ENCODE data around the gene SCP2.

The SCP2 gene

GRCh38 chr1:53016705-53017104, 89.6 kb downstream of the SCP2 start:
- DNase-seq = no peak
- POLR2A ChIA-PET = interaction anchor here (0.5 kb wide), 1 partner anchor 147 kb away, joined by 3 read pairs; no protein-coding TSS in a partner anchor
- Histone ChIP-seq H3K9me3 (ENCODE audit: control extremely low read depth in 1 of 5, control insufficient read depth in 4 of 5, insufficient read depth in 2 of 5, low read depth in 1 of 5, low read length in 4 of 5) (no peaks in the 10 kb centered on the region), H3K27ac (ENCODE audit: insufficient read depth in 1 of 2, low read depth in 1 of 2, low read length in 2 of 2, poor library complexity in 1 of 2, severe bottlenecking in 2 of 2) (no peak overlapping the region), H3K27me3 (replicated peaks in 2 of 5; ENCODE audit: control insufficient read depth in 4 of 5, insufficient read depth in 5 of 5, low read length in 4 of 5) (no peaks in the 10 kb centered on the region), H3K4me3 (ENCODE audit: control insufficient read depth in 1 of 7, extremely low read depth in 1 of 7, insufficient read depth in 4 of 7, low read depth in 2 of 7, low read length in 6 of 7) (peak overlapping the region in 1 of 7 experiments; percentile 0), H3K36me3 (ENCODE audit: control insufficient read depth in 4 of 4, insufficient read depth in 4 of 4, low read length in 3 of 4) (peaks cover 0 to 4% (median 3%) of the 10 kb centered on the region in 4 experiments), H3K4me1 (ENCODE audit: control extremely low read depth in 1 of 4, control insufficient read depth in 4 of 4, insufficient read depth in 4 of 4, low read length in 3 of 4) (peaks cover 6 to 18% (median 15%) of the 10 kb centered on the region in 4 experiments)
- CTCF ChIA-PET = no interaction called here
- no CpG with 5 or more reads among the region's 1 CpG for WGBS (ENCODE audit: insufficient coverage)

GRCh38 chr1:53020588-53020987, 93.5 kb downstream of the SCP2 start:
- H3K36me3 ChIP-seq (ENCODE audit: control insufficient read depth in 4 of 4, insufficient read depth in 4 of 4, low read length in 3 of 4) = peaks cover 0 to 8% (median 5%) of the 10 kb centered on the region in 4 experiments
- POLR2A ChIA-PET = no interaction called here
- no peak overlapping the region for H3K27ac ChIP-seq (ENCODE audit: insufficient read depth in 1 of 2, low read depth in 1 of 2, low read length in 2 of 2, poor library complexity in 1 of 2, severe bottlenecking in 2 of 2)
- no CpG with 5 or more reads among the region's 5 CpGs for WGBS (ENCODE audit: insufficient coverage)
- no peaks in the 10 kb centered on the region for H3K27me3 ChIP-seq (replicated peaks in 2 of 5; ENCODE audit: control insufficient read depth in 4 of 5, insufficient read depth in 5 of 5, low read length in 4 of 5)
- no peaks in the 10 kb centered on the region for H3K9me3 ChIP-seq (ENCODE audit: control extremely low read depth in 1 of 5, control insufficient read depth in 4 of 5, insufficient read depth in 2 of 5, low read depth in 1 of 5, low read length in 4 of 5)
- CTCF ChIA-PET = no interaction called here
- no peak overlapping the region for H3K4me3 ChIP-seq (ENCODE audit: control insufficient read depth in 1 of 7, extremely low read depth in 1 of 7, insufficient read depth in 4 of 7, low read depth in 2 of 7, low read length in 6 of 7)
- H3K4me1 ChIP-seq (ENCODE audit: control extremely low read depth in 1 of 4, control insufficient read depth in 4 of 4, insufficient read depth in 4 of 4, low read length in 3 of 4) = peaks cover 1 to 6% (median 4%) of the 10 kb centered on the region in 4 experiments
- no peak for DNase-seq

GRCh38 chr1:53022179-53022578, 95.1 kb downstream of the SCP2 start:
- DNase-seq = no peak
- H3K27ac ChIP-seq (ENCODE audit: insufficient read depth in 1 of 2, low read depth in 1 of 2, low read length in 2 of 2, poor library complexity in 1 of 2, severe bottlenecking in 2 of 2) = no peak overlapping the region
- CTCF ChIA-PET = no interaction called here
- no peaks in the 10 kb centered on the region for H3K4me1 ChIP-seq (ENCODE audit: control extremely low read depth in 1 of 4, control insufficient read depth in 4 of 4, insufficient read depth in 4 of 4, low read length in 3 of 4)
- H3K36me3 ChIP-seq (ENCODE audit: control insufficient read depth in 4 of 4, insufficient read depth in 4 of 4, low read length in 3 of 4) = peaks cover 0 to 8% (median 5%) of the 10 kb centered on the region in 4 experiments
- no peak overlapping the region for H3K4me3 ChIP-seq (ENCODE audit: control insufficient read depth in 1 of 7, extremely low read depth in 1 of 7, insufficient read depth in 4 of 7, low read depth in 2 of 7, low read length in 6 of 7)
- H3K27me3 ChIP-seq (replicated peaks in 2 of 5; ENCODE audit: control insufficient read depth in 4 of 5, insufficient read depth in 5 of 5, low read length in 4 of 5) = no peaks in the 10 kb centered on the region
- POLR2A ChIA-PET = no interaction called here
- no peaks in the 10 kb centered on the region for H3K9me3 ChIP-seq (ENCODE audit: control extremely low read depth in 1 of 5, control insufficient read depth in 4 of 5, insufficient read depth in 2 of 5, low read depth in 1 of 5, low read length in 4 of 5)
- WGBS (ENCODE audit: insufficient coverage) = no CpG with 5 or more reads among the region's 1 CpG

- CTCF ChIA-PET = no interaction called here
- Histone ChIP-seq H3K4me1 (ENCODE audit: control extremely low read depth in 1 of 4, control insufficient read depth in 4 of 4, insufficient read depth in 4 of 4, low read length in 3 of 4) (no peaks in the 10 kb centered on the region), H3K36me3 (ENCODE audit: control insufficient read depth in 4 of 4, insufficient read depth in 4 of 4, low read length in 3 of 4) (peaks cover 0 to 4% (median 3%) of the 10 kb centered on the region in 4 experiments), H3K27ac (ENCODE audit: insufficient read depth in 1 of 2, low read depth in 1 of 2, low read length in 2 of 2, poor library complexity in 1 of 2, severe bottlenecking in 2 of 2) (no peak overlapping the region), H3K9me3 (ENCODE audit: control extremely low read depth in 1 of 5, control insufficient read depth in 4 of 5, insufficient read depth in 2 of 5, low read depth in 1 of 5, low read length in 4 of 5) (no peaks in the 10 kb centered on the region), H3K27me3 (replicated peaks in 2 of 5; ENCODE audit: control insufficient read depth in 4 of 5, insufficient read depth in 5 of 5, low read length in 4 of 5) (no peaks in the 10 kb centered on the region), H3K4me3 (ENCODE audit: control insufficient read depth in 1 of 7, extremely low read depth in 1 of 7, insufficient read depth in 4 of 7, low read depth in 2 of 7, low read length in 6 of 7) (no peak overlapping the region)
- POLR2A ChIA-PET = no interaction called here
- WGBS (ENCODE audit: insufficient coverage) = 100% methylated on average over 2 of the region's 3 CpGs
- DNase-seq = no peak
These were observed 96.5 kb downstream of the SCP2 start for GRCh38 chr1:53023546-53023945.

GRCh38 chr1:53024117-53024516, 97.0 kb downstream of the SCP2 start:
- ChIA-PET CTCF (no interaction called here), POLR2A (no interaction called here)
- peaks cover 0 to 4% (median 2%) of the 10 kb centered on the region in 4 experiments for H3K36me3 ChIP-seq (ENCODE audit: control insufficient read depth in 4 of 4, insufficient read depth in 4 of 4, low read length in 3 of 4)
- H3K9me3 ChIP-seq (ENCODE audit: control extremely low read depth in 1 of 5, control insufficient read depth in 4 of 5, insufficient read depth in 2 of 5, low read depth in 1 of 5, low read length in 4 of 5) = no peaks in the 10 kb centered on the region
- H3K27ac ChIP-seq (ENCODE audit: insufficient read depth in 1 of 2, low read depth in 1 of 2, low read length in 2 of 2, poor library complexity in 1 of 2, severe bottlenecking in 2 of 2) = no peak overlapping the region
- DNase-seq = no peak
- H3K27me3 ChIP-seq (replicated peaks in 2 of 5; ENCODE audit: control insufficient read depth in 4 of 5, insufficient read depth in 5 of 5, low read length in 4 of 5) = no peaks in the 10 kb centered on the region
- H3K4me3 ChIP-seq (ENCODE audit: control insufficient read depth in 1 of 7, extremely low read depth in 1 of 7, insufficient read depth in 4 of 7, low read depth in 2 of 7, low read length in 6 of 7) = no peak overlapping the region
- H3K4me1 ChIP-seq (ENCODE audit: control extremely low read depth in 1 of 4, control insufficient read depth in 4 of 4, insufficient read depth in 4 of 4, low read length in 3 of 4) = no peaks in the 10 kb centered on the region

GRCh38 chr1:53025034-53025768, 98.1 kb downstream of the SCP2 start:
- ChIA-PET POLR2A (no interaction called here), CTCF (no interaction called here)
- no peaks in the 10 kb centered on the region for H3K9me3 ChIP-seq (ENCODE audit: control extremely low read depth in 1 of 5, control insufficient read depth in 4 of 5, insufficient read depth in 2 of 5, low read depth in 1 of 5, low read length in 4 of 5)
- no peaks in the 10 kb centered on the region for H3K4me1 ChIP-seq (ENCODE audit: control extremely low read depth in 1 of 4, control insufficient read depth in 4 of 4, insufficient read depth in 4 of 4, low read length in 3 of 4)
- DNase-seq = no peak
- 100% methylated on average over 2 of the region's 2 CpGs for WGBS (ENCODE audit: insufficient coverage)
- no peak overlapping the region for H3K4me3 ChIP-seq (ENCODE audit: control insufficient read depth in 1 of 7, extremely low read depth in 1 of 7, insufficient read depth in 4 of 7, low read depth in 2 of 7, low read length in 6 of 7)
- peaks cover 0 to 10% (median 6%) of the 10 kb centered on the region in 4 experiments for H3K36me3 ChIP-seq (ENCODE audit: control insufficient read depth in 4 of 4, insufficient read depth in 4 of 4, low read length in 3 of 4)
- no peaks in the 10 kb centered on the region for H3K27me3 ChIP-seq (replicated peaks in 2 of 5; ENCODE audit: control insufficient read depth in 4 of 5, insufficient read depth in 5 of 5, low read length in 4 of 5)
- H3K27ac ChIP-seq (ENCODE audit: insufficient read depth in 1 of 2, low read depth in 1 of 2, low read length in 2 of 2, poor library complexity in 1 of 2, severe bottlenecking in 2 of 2) = no peak overlapping the region

- 100% methylated on average over 2 of the region's 2 CpGs for WGBS (ENCODE audit: insufficient coverage)
These were observed 98.7 kb downstream of the SCP2 start for GRCh38 chr1:53025769-53026112.

More at GRCh38 chr1:53025769-53026112, 98.7 kb downstream of the SCP2 start:
- Histone ChIP-seq H3K9me3 (ENCODE audit: control extremely low read depth in 1 of 5, control insufficient read depth in 4 of 5, insufficient read depth in 2 of 5, low read depth in 1 of 5, low read length in 4 of 5) (no peaks in the 10 kb centered on the region), H3K4me1 (ENCODE audit: control extremely low read depth in 1 of 4, control insufficient read depth in 4 of 4, insufficient read depth in 4 of 4, low read length in 3 of 4) (no peaks in the 10 kb centered on the region), H3K27ac (ENCODE audit: insufficient read depth in 1 of 2, low read depth in 1 of 2, low read length in 2 of 2, poor library complexity in 1 of 2, severe bottlenecking in 2 of 2) (no peak overlapping the region), H3K4me3 (ENCODE audit: control insufficient read depth in 1 of 7, extremely low read depth in 1 of 7, insufficient read depth in 4 of 7, low read depth in 2 of 7, low read length in 6 of 7) (no peak overlapping the region), H3K36me3 (ENCODE audit: control insufficient read depth in 4 of 4, insufficient read depth in 4 of 4, low read length in 3 of 4) (peaks cover 0 to 10% (median 6%) of the 10 kb centered on the region in 4 experiments), H3K27me3 (replicated peaks in 2 of 5; ENCODE audit: control insufficient read depth in 4 of 5, insufficient read depth in 5 of 5, low read length in 4 of 5) (no peaks in the 10 kb centered on the region)
- ChIA-PET CTCF (no interaction called here), POLR2A (no interaction called here)
- no peak for DNase-seq

Data from common myeloid progenitor, CD34-positive (primary cell).